Dermis blood vessel endothelial cell (primary cell): Measurements from ENCODE around the gene STX18. TPM values are rescaled to one million over a fixed set of nuclear protein-coding genes. Genes with fewer than 3 reads are reported as not detected.
"Not testable (repeated sequence)": the region's sequence is repeated elsewhere in the genome, so short reads cannot be mapped to it uniquely, and the experiment has no call there.

Experiments used
- DNase-seq: peaks from one replicate; pipeline ENCODE4 v3.0.0; 2010
- total RNA-seq: library from RNA; depleted of rRNA; stranded (reverse); fragments of >200 nt; gene quantifications from 2 replicates; pipeline ENCODE4 v1.2.3, GENCODE V29; 2014

The STX18 gene
- total RNA-seq, result 21.3 and 23.5 TPM in 2 replicates

GRCh38 chr4:4541661-4542570, at the start of gene STX18:
TSS of gene STX18 (minus strand) at chr4:4542048. CDS start at chr4:4541964, 84 bp downstream.
- DNase-seq, result peak; percentile 92

DNA sequence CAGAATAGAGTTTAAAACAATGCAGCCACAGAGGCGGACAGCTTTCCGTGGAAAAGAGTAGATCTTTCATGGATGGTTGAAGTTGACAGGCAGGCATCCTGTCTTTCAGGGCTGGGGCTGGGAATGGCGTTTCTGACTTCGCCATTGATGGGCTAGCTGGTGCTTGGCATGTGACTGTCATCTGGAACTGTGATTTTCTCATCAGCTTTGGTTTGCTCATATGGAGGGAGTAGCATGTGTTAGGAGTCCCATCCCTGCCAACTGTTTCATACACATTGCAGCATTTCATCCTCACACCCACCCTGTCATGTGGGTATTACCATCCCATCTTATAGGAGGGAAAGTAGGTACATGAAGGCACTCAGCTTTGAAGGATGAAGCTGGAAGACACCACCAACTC, 49.2 kb upstream of the STX18 start:
- no peak for DNase-seq

DNA sequence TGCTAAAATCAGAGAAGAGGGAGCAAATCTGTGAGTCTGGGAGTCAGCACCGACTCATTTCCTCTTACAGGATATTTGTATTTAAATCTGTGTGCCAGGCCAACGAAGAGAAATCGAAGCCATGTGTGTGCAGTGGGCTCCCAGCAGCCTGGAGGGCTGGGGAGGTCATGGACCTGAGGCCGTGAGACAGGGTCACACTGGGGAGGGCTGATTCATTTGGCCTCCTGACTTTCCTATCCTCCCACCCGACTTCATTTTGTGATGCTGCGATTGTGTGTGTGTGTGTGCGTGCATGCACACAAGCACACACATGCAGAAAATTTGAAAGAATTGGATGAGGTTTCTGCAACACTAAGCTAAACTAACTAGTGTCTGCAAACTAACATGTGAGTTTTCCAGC, 48.7 kb upstream of the STX18 start:
- peak; percentile 35 for DNase-seq

DNA sequence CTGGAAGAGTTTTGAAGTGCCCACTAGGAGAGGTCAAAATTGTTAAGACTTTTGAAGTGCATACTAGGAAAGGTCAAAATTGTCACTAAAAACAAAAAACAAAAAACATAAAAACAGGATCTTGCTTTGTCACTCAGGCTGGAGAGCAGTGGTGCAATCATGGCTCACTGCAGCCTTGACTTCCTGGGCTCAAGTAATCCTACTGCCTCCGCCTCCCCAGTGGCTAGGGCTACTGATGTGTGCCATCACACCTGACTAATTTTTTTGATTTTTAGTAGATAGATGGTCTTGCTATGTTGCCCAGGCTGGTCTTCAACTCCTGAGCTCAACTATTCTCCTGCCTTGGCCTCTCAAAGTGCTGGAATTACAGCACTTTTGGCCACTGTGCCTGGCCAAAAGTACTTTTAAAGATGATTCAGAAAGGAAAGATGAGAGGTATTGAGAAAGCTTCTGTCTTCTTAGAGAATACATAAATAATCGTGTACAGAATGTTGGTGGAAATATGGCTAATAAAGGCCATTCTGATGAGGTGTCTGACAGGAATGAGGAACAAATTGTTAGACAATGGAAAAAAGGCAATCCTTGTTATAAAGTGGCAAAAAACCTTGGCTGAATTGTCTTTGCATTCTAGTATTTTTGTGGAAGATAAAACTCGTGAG, 43.3 kb upstream of the STX18 start:
- no peak for DNase-seq

DNA sequence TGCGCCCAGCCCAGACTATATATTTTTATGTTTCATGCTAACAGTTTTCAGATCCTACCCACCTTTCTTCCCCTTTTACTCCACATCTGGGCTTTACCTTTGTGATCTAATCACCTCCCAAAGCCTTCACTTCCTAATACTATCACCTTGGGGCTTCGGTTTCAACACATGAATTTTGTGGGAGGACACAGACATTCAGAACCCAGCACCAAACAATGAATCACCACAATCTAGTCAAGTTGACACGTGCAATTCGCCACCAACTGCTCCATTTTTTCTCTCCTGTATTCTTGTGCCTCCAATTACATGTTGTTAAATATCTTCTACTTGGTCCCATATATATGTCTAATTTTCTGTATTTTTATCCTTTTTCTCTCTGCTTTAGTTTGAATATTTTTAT, 41.8 kb upstream of the STX18 start:
- no peak for DNase-seq

- no peak for DNase-seq
Measured at GRCh38 chr4:4582653-4583052, 40.8 kb upstream of the STX18 start.

- DNase-seq, result no peak
Measured at GRCh38 chr4:4580494-4580893, 38.6 kb upstream of the STX18 start.

GRCh38 chr4:4578981-4579380, 37.1 kb upstream of the STX18 start:
- DNase-seq, result no peak

GRCh38 chr4:4577359-4577875, 35.6 kb upstream of the STX18 start:
- DNase-seq, result no peak

GRCh38 chr4:4575284-4576211, 33.7 kb upstream of the STX18 start:
- peak; percentile 66 for DNase-seq

- DNase-seq, result peak; percentile 90
Measured at GRCh38 chr4:4574792-4575191, 32.9 kb upstream of the STX18 start.

- no peak for DNase-seq
Measured at GRCh38 chr4:4574052-4574451, 32.2 kb upstream of the STX18 start.

DNA sequence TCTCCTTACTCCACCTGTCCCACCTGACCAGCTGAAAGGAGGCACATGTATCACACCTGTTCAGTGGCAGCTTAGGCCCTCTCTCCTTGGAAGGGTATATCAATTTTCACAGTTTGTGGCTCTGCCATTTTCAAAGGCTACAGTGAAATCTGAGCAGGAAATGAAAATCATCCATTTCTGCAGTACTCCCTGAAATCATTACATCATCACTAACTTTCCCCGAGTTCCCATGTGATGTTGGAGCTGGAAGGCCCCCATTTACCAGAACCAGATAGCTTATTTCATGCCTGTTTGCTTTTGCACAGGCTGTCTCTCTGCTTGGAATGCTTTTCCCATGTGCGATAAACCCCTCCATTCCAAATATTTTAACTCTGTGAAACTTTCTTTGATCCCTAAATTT, 31.0 kb upstream of the STX18 start:
- no peak for DNase-seq

DNA sequence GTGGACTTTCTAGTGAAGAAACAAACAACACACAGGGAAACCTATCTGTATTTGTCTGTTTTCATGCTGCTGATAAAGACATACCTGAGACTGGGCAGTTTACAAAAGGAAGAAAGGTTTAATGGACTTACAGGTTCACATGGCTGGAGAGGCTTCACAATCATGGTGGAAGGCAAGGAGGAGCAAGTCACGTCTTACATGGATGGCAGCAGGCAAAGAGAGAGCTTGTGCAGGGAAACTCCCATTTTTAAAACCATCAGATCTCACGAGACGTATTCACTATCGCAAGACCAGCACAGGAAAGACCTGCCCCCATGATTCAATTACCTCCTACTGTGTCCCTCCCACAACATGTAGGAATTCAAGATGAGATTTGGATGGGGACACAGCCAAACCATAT, 28.0 kb upstream of the STX18 start:
- not testable (repeated sequence) for DNase-seq

GRCh38 chr4:4568806-4569427, 27.1 kb upstream of the STX18 start:
- DNase-seq, result no peak

- DNase-seq, result not testable (repeated sequence)
Measured at GRCh38 chr4:4566359-4566758, 24.5 kb upstream of the STX18 start.

DNA sequence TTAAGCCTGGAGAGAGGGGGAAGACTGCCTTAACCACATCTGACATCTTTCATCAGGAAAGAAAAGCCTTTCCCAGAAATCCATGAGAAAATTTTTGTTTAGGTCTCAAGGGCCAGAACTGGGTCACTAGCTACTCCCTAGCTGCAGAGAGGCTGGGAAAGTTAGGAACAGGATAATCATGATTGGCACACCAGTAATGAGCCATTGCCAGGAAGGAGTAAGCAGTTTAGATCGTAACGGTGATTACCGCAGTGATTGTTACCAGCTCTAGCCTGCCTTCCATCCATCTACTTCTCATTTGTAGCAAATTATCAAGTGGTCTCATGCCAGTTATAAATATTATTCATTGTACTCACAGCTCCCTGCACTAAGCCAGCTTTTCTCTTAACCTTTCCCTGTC, 22.7 kb upstream of the STX18 start:
- DNase-seq, result no peak

GRCh38 chr4:4560642-4561041, 18.8 kb upstream of the STX18 start:
- no peak for DNase-seq

DNA sequence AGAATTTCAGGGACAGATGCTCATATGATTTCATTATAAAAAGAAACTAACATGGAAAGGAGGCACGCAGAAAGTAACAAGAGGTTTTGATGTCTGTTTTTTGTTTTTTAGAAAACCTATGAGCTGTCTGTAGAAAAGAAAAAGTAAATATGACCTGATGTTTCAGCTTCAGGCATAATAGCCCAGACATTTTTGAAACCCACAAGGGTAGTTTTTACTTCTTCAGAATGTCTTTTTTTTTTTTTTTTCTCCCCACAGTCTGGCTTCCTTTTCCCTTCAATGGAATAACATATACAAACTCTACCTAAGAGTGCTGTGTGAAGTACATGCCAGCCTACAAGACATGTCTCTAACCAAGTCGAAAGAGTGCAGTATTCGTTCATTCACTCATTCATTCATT, 18.3 kb upstream of the STX18 start:
- no peak for DNase-seq

- DNase-seq, result no peak
Measured at GRCh38 chr4:4559596-4559995, 17.7 kb upstream of the STX18 start.

DNA sequence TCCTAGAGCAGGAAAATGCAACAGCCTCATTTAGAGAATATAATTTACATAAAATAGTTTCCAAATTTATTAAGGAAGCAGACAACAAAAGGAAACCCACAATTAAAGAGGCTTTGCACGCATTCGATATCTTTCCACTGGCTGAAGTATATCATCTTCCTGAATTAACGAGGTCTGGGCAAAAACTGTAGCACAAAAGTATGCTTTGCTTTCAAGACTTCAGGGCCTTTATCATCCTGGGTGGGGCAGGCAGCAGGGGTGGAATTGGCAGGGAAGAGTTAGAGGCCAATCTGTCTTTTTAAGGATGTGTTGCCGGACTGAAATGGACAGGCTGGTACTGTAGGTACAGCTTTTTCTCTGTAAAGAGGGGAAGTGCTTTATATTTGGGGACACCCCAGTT, 17.0 kb upstream of the STX18 start:
- DNase-seq, result no peak

GRCh38 chr4:4555916-4556315, 14.1 kb upstream of the STX18 start:
- DNase-seq, result no peak
